ENCODE data around the gene DNASE2.

DNA sequence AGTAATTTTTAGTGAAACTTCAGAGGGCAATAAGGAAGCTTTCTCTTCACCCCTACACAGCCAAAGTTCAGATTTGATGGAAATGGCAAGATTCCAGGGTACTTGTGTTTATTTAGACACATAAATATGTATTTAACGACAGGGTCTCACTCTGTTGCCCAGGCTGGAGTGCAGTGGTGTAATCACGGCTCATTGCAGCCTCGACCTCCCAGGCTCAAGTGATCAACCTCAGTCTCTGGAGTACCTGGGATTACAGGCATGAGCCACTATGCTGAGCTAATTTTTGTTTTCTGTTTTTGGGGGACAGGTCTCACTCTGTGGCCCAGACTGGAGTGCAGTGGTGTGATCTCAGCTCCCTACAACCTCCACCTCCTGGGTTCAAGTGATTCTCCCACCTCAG lies 39.8 kb upstream of the DNASE2 start:
- TF ChIP-seq POLR2A (IDR thresholded peaks at IDR 0.05; ENCODE audit: extremely low read depth, insufficient read length), result no peak
- TF ChIP-seq, protein P1, sequence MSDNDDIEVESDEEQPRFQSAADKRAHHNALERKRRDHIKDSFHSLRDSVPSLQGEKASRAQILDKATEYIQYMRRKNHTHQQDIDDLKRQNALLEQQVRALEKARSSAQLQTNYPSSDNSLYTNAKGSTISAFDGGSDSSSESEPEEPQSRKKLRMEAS (IDR thresholded peaks at IDR 0.05; ENCODE audit: low read depth, low read length), result no peak

Data from NB4 (cell line).